HG03565 (cell line): Measurements from ENCODE around the gene CTSG.
"Not testable (repeated sequence)": the region's sequence is repeated elsewhere in the genome, so short reads cannot be mapped to it uniquely, and the experiment has no call there.

Source experiments
- ATAC-seq: cut with Tn5 transposase; IDR thresholded peaks from one replicate; pipeline ENCODE4 v1.9.1; 2021; ENCODE audit warnings: mild to moderate bottlenecking, moderate library complexity; ENCODE audit not compliant: unreplicated experiment

CTSG gene, protein sequence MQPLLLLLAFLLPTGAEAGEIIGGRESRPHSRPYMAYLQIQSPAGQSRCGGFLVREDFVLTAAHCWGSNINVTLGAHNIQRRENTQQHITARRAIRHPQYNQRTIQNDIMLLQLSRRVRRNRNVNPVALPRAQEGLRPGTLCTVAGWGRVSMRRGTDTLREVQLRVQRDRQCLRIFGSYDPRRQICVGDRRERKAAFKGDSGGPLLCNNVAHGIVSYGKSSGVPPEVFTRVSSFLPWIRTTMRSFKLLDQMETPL

DNA sequence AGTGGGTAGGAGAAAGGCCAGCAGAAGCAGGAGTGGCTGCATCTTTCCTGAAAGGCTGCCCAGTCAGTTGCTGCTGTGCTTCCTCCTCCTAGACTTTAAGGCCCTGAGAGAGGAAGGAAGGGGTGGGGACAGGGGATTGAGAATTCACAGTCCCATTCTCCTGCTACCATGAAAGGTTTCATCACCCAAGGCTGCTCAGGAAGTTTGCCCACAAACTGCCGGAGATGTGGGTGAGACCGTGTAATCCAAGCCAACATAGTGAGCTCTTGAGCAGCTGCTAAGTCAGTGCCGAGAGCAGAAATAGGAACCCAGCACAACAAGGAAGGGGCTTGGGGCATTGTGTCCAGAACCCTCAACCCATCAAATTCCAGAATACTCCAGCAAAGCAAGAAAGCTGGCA, at the start of gene CTSG:
Gene CTSG, minus strand, starts transcription at position 69 of the 400 bp plus-strand sequence. Its CDS starts 27 bp downstream, at position 42.
- no peak for ATAC-seq

DNA sequence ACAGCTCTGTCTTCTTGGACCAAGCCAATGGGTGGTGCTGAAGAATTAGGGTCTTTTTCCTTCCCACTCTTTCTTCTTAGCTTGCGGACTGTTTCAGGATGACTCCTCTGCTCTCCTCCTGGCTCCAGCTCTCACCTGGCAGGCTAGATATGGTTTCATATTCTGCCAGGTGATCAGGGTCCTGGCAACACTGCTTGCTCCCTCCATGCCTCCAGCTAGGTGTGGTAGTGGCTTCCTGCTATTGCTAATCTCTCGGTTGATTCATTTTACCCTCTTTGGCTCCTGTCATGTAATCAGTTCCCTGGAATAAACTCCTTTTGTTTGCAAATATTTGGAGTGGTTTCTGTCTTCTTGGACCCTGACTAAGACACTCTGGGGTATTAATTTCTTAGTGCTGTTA, 37.7 kb upstream of the CTSG start:
- no peak for ATAC-seq

- ATAC-seq: no peak
Observed at GRCh38 chr14:24613241-24613640, 37.2 kb upstream of the CTSG start.

- no peak for ATAC-seq
Observed at GRCh38 chr14:24612196-24612595, 36.1 kb upstream of the CTSG start.

DNA sequence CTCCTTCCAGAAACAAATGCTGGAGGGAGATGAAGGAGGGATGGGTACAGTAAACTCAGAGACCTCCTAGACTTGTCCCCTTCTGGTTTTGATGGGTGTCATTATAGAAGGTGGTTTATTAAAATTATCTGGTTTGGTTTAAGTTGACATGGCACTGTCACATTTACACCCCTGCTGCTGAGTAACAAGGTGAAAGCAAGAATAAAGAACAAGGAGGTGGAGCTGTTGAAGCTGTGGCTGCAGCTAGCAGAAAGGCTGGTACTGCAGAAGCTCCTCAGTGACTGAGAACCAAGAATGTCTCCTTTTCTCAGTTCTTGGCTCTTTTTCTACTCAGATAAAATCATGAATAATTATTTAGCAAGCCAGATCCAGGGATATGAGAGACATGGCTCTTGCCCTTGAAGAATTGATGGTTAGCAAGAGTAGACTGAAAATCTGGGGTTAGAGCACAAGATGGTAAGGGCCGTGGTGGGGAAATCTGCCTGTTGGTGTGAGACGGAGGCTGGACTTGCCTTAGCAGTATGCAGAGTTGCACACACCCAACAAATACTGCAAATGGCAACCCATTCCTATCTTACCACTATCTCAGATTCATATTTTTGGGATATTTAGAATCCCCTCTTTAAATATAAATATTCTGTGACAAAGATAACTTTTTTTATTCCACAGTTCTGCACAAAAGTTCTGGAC, 33.8 kb upstream of the CTSG start, which contains the start of gene GZMH:
Gene GZMH, minus strand, starts transcription at position 31 of the 690 bp plus-strand sequence. CDS start 72 bp downstream, outside the sequence.
- ATAC-seq: no peak

DNA sequence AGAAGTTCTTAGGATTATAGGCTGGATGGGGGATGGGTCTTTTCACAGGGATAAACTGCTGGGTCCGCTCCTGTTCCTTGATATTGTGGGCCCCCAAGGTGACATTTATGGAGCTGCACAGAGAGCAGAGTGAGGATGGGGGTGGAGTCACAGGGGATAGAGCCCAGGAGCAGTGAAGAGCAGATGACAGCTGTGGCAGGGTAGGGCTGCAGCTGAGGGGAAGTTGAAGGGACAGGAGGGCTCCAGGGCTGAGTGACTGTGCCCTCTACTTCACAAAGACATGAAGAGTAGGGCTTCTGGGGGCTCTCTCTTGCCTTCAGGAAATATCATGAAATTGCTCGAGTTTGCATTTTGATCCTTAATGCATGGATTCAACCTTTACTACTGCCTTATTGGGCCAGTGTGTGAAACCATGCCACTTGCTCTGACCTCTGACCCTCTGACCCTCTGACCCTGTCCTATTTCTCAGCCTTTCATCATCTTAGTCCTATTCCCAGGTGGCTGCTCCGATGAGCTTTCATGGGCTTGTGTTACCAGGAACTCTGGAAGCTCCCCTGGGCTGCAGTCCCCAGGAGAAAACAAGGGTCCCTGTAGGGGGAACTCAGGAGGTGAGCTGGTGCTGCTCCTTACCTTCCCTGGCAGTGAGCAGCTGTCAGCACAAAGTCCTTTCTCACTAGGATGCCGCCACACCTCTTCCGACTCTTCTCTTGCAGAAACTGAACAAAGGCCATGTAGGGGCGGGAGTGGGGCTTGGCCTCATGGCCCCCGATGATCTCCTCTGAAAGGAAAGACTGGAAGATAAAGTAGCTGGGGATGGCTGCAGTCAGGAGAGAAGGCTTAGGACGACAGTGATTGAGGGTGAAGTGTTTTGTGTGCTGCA, 31.8 kb upstream of the CTSG start:
- ATAC-seq: no peak

GRCh38 chr14:24607081-24607480, 31.0 kb upstream of the CTSG start:
- ATAC-seq: no peak

DNA sequence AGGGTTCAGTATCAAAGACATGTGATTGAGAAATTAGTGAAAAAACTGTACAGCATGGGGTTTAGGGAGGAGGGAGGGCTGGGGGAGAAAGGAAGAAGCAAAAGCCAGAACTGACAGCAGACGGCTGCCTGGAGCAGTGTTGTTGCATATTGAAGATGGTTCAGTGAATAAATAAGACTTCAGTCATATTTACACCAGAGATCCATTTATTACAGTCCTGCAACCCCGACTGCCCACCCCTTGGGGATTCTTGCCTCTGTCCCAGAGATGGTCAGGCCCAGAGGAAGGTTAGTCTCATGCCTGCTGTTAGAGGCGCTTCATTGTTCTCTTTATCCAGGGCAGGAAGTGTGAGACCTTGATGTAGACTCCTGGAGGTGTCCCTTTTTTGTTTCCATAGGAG, 30.2 kb upstream of the CTSG start:
- no peak for ATAC-seq

GRCh38 chr14:24605435-24606190, 29.6 kb upstream of the CTSG start:
- ATAC-seq: peak; percentile 92

GRCh38 chr14:24597403-24597802, 21.4 kb upstream of the CTSG start:
- ATAC-seq: no peak

DNA sequence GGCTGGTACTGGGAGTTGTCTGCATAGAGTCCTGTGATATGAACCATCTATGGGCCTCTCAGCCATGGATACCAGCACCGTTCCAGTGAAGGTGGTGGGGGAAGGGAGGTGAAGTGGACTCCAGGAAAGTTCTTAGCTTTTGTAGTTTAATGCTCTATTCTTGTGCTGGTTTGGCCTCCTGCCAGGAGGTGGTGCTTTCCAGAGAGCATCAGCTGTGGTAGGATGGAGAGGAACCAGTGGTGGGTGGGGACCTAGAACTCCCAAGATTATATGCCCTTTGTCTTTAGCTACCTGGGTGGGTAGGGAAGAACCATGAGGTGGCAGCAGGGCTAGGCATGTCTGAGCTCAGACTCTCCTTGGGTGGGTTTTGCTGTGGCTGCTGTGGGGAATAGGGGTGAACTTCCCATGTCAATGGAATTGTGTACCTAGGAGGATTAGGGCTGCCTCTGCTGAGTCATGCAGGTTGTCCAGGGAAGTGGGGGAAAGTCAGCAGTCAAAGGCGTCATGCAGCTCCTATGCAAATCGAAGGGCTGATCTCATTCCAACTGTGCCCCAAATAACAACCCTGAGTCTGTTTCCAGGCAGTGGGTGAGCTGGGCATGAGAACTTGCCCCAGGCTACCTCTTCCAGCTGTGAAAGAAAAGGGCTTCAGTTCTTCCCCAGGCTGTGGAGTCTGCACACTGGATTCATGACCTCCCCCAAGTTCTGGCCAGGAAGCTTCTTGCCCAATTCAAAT, 19.2 kb upstream of the CTSG start:
- ATAC-seq: no peak

- not testable (repeated sequence) for ATAC-seq
Observed at GRCh38 chr14:24591004-24591403, 15.0 kb upstream of the CTSG start.

DNA sequence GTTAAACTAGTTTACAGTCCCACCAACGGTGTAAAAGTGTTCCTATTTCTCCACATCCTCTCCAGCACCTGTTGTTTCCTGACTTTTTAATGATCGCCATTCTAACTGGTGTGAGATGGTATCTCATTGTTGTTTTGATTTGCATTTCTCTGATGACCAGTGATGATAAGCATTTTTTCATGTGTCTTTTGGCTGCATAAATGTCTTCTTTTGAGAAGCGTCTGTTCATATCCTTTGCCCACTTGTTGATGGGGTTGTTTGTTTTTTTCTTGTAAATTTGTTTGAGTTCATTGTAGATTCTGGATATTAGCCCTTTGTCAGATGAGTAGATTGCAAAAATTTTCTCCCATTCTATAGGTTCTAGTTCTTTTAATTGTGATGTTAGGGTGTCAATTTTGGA, 8.4 kb upstream of the CTSG start:
- ATAC-seq: not testable (repeated sequence)

GRCh38 chr14:24578558-24578957, 2.5 kb upstream of the CTSG start:
- ATAC-seq: no peak

DNA sequence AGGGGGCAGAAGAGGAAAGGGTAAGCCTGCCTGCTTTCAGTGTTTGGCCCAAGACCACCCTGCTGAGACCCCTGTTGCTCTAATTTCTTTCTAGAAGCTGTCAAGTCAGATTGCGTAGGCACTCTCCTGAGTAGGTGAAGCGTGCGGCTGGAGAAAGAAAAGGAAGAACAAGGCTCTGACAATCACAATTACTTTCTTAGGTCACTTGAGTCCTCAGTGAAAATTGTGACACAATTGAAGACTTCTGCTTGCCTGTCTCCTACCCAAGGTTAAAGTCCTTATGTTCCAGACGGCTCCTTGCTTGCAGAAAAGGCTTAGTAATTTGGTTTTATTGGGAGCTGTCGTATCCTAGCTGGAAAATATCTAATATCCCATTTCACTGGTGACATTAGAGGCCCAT, 721 bp upstream of the CTSG start:
- no peak for ATAC-seq

GRCh38 chr14:24574206-24574774, 1.8 kb downstream of the CTSG start:
- ATAC-seq: no peak

- ATAC-seq: no peak
Observed at GRCh38 chr14:24566318-24566717, 9.7 kb downstream of the CTSG start.

GRCh38 chr14:24565766-24566165, 10.3 kb downstream of the CTSG start:
- ATAC-seq: no peak

DNA sequence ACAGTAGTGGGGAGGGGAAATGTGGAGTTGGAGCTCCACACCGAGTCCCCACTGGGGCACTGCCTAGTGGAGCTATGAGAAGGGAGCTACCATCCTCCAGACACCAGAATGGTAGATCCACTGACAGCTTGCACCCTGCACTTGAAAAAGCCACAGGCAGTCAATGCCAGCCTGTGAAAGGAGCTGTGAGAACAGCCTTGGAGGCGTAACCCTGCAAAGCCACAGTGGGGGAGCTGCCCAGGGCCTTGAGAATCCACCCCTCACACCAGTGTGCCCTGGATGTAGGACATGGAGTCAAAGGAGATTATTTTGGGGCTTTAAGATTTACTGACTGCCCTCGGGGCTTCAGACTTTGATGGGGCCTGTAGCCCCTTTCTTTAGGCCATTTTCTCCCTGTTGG, 12.5 kb downstream of the CTSG start:
- no peak for ATAC-seq

DNA sequence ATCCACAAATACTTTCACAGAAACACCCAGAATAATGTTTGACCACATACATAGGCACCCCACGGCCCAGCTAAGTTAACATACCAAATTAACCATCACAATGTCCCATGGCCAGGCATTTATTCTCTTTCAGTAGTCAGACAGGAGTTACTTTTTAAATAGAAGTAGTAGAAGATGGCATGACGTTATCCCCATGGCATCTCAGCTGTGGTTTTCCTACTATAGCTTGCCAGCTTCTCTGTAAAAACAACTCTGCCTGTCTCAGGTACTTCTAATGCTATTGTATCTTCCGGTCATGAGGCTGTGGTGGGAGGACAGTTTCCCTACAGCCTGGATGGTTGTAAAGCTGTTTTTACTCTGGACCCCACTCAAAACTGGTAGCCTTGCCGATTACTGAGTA, 19.3 kb downstream of the CTSG start:
- no peak for ATAC-seq
